GM20000 (cell line): ENCODE data around the gene SYK.

Experiments
- DNase-seq: peaks from one replicate; pipeline ENCODE4 v3.0.0; 2012; ENCODE audit warnings: low spot score
- TF ChIP-seq, protein P1 (sequence below): IDR thresholded peaks from 2 replicates; pipeline ENCODE4 v1.5.1; 2012; ENCODE audit warnings: mild to moderate bottlenecking, control low read depth; ENCODE audit errors: extremely low read depth, missing control alignments

Gene SYK

DNA sequence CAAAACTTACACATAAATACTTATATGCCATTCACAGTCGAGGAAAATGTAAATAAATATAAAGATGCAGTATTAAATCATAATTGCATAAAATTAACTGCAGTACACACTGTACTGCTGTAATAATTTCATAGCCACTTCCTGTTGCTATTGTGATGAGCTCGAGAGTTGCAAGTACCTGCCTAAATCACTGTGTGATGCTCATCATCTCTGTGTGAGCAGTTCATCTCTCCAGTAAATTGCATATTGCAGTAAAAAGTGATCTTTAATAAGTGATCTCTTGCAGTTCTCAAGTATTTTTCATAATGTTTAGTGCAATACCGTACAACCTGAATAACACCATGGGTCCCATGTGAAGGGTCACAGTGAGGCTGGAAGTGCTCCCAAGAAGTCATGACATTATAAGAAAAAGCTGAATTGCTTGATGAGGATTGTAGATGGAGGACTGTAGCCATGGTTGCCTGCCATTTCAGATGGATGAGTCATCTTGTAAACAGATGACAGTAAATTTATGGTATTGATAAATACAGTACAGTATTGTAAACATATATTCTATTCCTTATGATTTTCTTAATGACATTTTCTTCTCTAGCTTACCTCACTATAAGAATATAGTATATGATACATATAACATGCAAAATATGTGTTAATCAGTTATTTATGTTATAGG, 34.9 kb downstream of the SYK start:
- no peak for DNase-seq
- TF ChIP-seq, protein P1, sequence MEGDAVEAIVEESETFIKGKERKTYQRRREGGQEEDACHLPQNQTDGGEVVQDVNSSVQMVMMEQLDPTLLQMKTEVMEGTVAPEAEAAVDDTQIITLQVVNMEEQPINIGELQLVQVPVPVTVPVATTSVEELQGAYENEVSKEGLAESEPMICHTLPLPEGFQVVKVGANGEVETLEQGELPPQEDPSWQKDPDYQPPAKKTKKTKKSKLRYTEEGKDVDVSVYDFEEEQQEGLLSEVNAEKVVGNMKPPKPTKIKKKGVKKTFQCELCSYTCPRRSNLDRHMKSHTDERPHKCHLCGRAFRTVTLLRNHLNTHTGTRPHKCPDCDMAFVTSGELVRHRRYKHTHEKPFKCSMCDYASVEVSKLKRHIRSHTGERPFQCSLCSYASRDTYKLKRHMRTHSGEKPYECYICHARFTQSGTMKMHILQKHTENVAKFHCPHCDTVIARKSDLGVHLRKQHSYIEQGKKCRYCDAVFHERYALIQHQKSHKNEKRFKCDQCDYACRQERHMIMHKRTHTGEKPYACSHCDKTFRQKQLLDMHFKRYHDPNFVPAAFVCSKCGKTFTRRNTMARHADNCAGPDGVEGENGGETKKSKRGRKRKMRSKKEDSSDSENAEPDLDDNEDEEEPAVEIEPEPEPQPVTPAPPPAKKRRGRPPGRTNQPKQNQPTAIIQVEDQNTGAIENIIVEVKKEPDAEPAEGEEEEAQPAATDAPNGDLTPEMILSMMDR = no peak

DNA sequence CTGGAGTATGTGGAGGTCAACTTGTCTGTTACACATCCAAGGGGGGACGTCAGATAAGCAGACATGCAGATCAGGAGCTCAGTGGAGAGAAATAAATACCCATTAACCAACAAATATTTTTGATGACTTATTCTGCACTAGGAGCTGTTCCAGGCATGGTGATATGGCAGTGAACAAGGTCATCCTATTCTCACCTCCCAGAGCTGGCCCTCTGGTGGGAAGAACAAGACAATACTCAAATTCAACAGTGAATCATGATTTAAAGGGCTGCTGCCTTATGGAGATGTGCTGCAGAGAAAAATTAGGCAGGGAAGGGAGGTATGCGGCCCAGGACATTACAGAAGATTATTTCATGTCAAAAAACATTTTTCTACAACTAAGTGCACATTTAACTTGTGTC, 36.5 kb downstream of the SYK start:
- TF ChIP-seq, protein P1 = no peak
- DNase-seq = no peak

DNA sequence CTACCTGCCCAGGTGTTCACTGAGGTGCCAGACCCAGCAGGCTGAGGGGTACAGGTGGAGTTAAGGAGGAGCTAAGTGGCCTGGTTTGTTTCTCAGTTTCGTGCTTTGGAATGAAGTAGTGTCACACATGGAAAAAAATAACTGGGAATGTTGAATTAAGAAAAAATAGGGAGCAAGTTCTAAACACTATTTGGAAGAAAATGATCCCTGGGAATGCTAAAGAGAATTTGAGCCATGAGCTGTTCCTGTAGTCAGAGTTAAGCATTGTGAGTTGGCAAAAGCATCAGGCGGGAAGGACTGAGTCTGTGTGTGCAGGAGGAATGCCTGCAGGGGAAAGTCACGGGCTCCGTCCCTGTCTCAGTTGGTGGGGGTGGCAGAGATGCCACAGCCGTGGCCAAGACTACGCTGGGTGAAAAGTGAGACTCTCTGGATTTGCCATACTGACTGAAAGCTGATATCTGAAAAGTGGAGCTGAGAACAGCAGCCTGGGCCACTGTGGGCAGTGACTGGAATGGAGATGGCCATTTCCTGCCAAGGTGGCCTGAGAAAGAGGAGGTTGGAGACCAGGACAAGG, 37.0 kb downstream of the SYK start:
- TF ChIP-seq, protein P1 = no peak
- no peak for DNase-seq

DNA sequence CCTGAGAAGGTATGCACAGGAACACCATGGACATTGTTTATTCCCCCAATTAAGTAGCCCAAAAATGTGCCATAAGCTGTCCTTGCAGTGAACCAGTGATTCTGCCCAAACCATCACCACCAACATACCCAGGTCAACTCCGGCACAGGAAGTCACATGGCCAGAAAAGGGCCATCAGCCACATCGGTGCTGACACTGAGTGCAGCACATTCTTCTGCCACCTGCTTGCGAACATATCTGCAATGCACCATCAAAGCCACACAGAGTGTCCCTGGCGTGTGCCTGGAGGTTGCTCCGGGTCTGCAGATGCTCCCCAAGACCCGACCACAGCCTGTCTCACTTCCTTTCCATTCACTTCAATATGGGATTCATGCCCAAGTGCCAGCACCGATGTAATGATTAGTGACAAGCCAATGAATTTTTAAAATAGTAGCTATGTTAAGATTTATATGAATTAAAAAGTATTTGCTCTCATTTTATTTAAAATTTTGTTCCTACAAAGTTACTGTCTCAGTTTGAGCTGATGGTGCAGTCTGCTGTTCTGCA, 37.6 kb downstream of the SYK start:
- TF ChIP-seq, protein P1 = no peak
- no peak for DNase-seq

DNA sequence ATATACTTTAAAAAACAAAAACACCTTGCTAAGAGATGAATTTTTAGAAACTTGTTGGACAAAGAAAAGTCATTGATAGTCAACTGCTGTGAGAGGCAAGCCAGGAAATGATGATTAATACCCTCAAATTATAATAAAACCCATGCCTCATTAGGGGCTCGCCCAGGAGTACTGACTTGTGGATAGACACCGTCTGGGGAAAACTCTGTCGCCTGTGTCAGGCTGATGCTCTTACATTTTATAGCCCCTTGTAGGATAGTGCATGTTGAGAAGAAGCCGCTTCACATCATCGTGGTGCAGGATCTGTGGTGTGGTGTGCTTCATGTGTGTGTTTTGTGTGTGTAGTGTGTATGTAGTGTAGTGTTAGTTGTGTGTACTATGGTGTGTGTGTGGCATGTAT, 39.1 kb downstream of the SYK start:
- TF ChIP-seq, protein P1 = no peak

DNA sequence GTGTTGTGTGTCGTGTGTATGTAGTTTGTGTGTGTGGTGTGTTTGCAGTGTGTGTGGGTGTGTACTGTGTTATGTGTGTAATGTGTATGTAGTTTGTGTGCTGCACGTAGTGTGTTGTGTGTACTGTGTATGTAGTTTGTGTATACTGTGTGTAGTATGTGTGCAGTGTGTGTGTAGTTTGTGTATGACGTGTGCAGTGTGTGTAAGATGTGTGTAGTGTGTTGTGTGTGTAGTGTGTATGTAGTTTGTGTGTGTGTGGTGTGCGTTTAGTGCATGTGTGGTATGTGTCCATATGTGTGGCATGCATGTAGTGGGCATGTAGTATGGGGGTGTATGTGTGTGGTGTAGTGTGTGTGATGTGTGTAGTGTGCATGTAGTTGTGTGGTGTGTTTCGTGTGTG, 39.6 kb downstream of the SYK start:
- DNase-seq = no peak
- TF ChIP-seq, protein P1 = no peak

More for the DNA sequence above, 39.1 kb downstream of the SYK start:
- no peak for DNase-seq

DNA sequence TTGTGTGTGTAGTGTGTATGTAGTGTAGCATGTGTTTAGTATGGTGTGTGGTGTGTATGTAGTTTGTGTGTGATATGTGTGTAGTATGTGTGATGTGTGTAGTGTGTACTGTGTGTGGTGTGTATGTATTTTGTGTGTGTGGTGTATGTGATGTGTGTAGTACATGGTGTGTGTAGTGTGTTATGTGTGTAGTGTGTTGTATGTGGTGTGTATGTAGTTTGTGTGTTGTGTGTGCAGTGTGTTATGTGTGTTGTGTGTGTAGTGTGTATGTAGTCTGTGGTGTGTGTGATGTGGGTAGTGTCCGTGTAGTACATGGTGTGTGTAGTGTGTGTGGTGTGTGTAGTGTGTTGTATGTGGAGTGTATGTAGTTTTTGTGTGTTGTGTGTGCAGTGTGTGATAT, 40.0 kb downstream of the SYK start:
- DNase-seq = no peak
- TF ChIP-seq, protein P1 = no peak
